HepG2 (cell line): ENCODE measurements around the gene PMS1. TPM values are rescaled to one million over a fixed set of nuclear protein-coding genes. Genes with fewer than 3 reads are reported as not detected.

Experiments
- ATAC-seq: fragments of 200-7000 bp; cut with Tn5 transposase; 3 replicates; pipeline ENCODE4 v1.9.1; 2020; ENCODE audit warnings: mild to moderate bottlenecking, moderate library complexity
- BruUV-seq: library from RNA; stranded (reverse); fragments of 400-500 nt; replicated peaks from 2 replicates; lab custom pipeline; 2021; lab: Mats Ljungman, UMichigan
- CTCF ChIA-PET: fragments of 300-600 bp; formaldehyde crosslinking; extraction: SDS; loops from one replicate; lab custom pipeline; 2021; ENCODE audit warnings: low total read pairs, inconsistent platforms, low intra/inter-chr PET ratio; lab: Yijun Ruan, JAX
- POLR2A ChIA-PET: fragments of 350-600 bp; sonication (Branson Sonifier 250); formaldehyde crosslinking; loops from one replicate; lab custom pipeline; 2020; ENCODE audit warnings: antibody characterized with exemption, inconsistent platforms; lab: Yijun Ruan, JAX
- DNase-seq: peaks from one replicate; pipeline ENCODE4 v3.0.0-alpha.2; 2015; ENCODE audit warnings: low spot score
- FAIRE-seq: peaks from 3 replicates; lab custom pipeline; 2011; peaks lifted over from hg19 to GRCh38; lab: Jason Lieb, UNC
- H2AFZ ChIP-seq: one replicate; pipeline ENCODE4 v1.6.1; 2011; ENCODE audit warnings: low read length, inconsistent platforms
- H3K27ac ChIP-seq: fragments of 300-600 bp; 3 replicates; pipeline ENCODE4 v1.8.0; 2011; ENCODE audit warnings: mixed run types, mild to moderate bottlenecking, mixed read lengths, low read length, inconsistent platforms; ENCODE audit not compliant: insufficient read depth; ENCODE audit errors: extremely low read length
- H3K27me3 ChIP-seq, 2 experiments: fragments of 200-600 bp in 1 of 2; 2 replicates in 1 of 2; 3 replicates in 1 of 2; pipeline versions ENCODE4 v1.6.0 to v1.8.0; 2011; ENCODE audit warnings: low read length in 2 of 2, mild to moderate bottlenecking in 2 of 2, moderate library complexity in 2 of 2, inconsistent platforms in 1 of 2; ENCODE audit not compliant: insufficient read depth in 2 of 2, control insufficient read depth in 1 of 2
- H3K36me3 ChIP-seq, 2 experiments: fragments of 200-600 bp in 1 of 2; replicated peaks in 1 of 2; 2 replicates in 1 of 2; 3 replicates in 1 of 2; pipeline versions ENCODE4 v1.5.1 to v1.8.0; 2011; ENCODE audit warnings: low read length in 2 of 2, inconsistent platforms in 1 of 2; ENCODE audit not compliant: insufficient read depth in 2 of 2, control insufficient read depth in 1 of 2
- H3K4me1 ChIP-seq: 2 replicates; pipeline ENCODE4 v1.5.1; 2012; ENCODE audit warnings: low read length, inconsistent platforms; ENCODE audit not compliant: insufficient read depth
- H3K4me2 ChIP-seq: 2 replicates; pipeline ENCODE4 v1.6.0; 2011; ENCODE audit warnings: low read depth, low read length, inconsistent platforms
- H3K4me3 ChIP-seq, 3 experiments: fragments of 200-600 bp in 1 of 3; sonication (generic), shearing (Covaris generic) in 1 of 3; replicated peaks in 1 of 3; 2 replicates each; pipeline ENCODE4 v1.5.1; 2011 to 2016; ENCODE audit warnings: low read length in 3 of 3, inconsistent platforms in 2 of 3, low read depth in 2 of 3, mild to moderate bottlenecking in 2 of 3, control low read depth in 1 of 3, mixed read lengths in 1 of 3; ENCODE audit not compliant: insufficient read depth in 1 of 3
- H3K79me2 ChIP-seq: one replicate; pipeline ENCODE4 v1.6.1; 2011; ENCODE audit warnings: low read length, inconsistent platforms; ENCODE audit not compliant: insufficient read depth
- H3K9ac ChIP-seq: 2 replicates; pipeline ENCODE4 v1.6.0; 2011; ENCODE audit warnings: mild to moderate bottlenecking, low read depth, low read length, inconsistent platforms; ENCODE audit not compliant: insufficient read depth
- H3K9me3 ChIP-seq: 2 replicates; pipeline ENCODE4 v1.5.1; 2012; ENCODE audit warnings: mild to moderate bottlenecking, low read length
- H4K20me1 ChIP-seq: 2 replicates; pipeline ENCODE4 v1.6.0; 2011; ENCODE audit warnings: inconsistent platforms, mild to moderate bottlenecking, low read length, moderate library complexity; ENCODE audit not compliant: insufficient read depth
- AGO2 ChIP-seq: fragments of 200-400 bp; formaldehyde crosslinking; optimal IDR thresholded peaks from 2 replicates; pipeline ENCODE3; 2017; ENCODE audit warnings: mild to moderate bottlenecking, low read depth, low read length, moderate library complexity
- CHD4 ChIP-seq: fragments of 200-600 bp; sonication (generic); IDR thresholded peaks from 2 replicates; pipeline ENCODE4 v1.7.0; 2017; ENCODE audit warnings: mild to moderate bottlenecking, low read length, borderline replicate concordance
- HMGXB4 ChIP-seq, 2 experiments: sonication (generic) in 1 of 2; formaldehyde crosslinking in 1 of 2; IDR thresholded peaks; 2 replicates each; pipeline versions ENCODE4 v1.4.0 to v1.6.1; 2018 to 2020; ENCODE audit warnings: missing genetic modification reagents in 2 of 2, borderline replicate concordance in 1 of 2, low read depth in 1 of 2, mild to moderate bottlenecking in 1 of 2, missing biosample characterization in 1 of 2
- IKZF4 ChIP-seq: sonication (generic); formaldehyde crosslinking; IDR thresholded peaks from 2 replicates; pipeline ENCODE4 v1.5.1; 2020; ENCODE audit warnings: borderline replicate concordance, mild to moderate bottlenecking, low read depth, missing genetic modification reagents; ENCODE audit errors: not compliant biosample characterization
- PHF21A ChIP-seq: sonication (generic); formaldehyde crosslinking; IDR thresholded peaks from 2 replicates; pipeline ENCODE4 v1.5.0; 2020; ENCODE audit warnings: mild to moderate bottlenecking, missing genetic modification reagents
- PREB ChIP-seq: sonication (generic); formaldehyde crosslinking; IDR thresholded peaks from 2 replicates; pipeline ENCODE4 v1.4.0; 2020; ENCODE audit warnings: missing genetic modification reagents
- RFXAP ChIP-seq: sonication (generic); formaldehyde crosslinking; IDR thresholded peaks from 2 replicates; pipeline ENCODE4 v1.4.0; 2020; ENCODE audit warnings: missing genetic modification reagents, borderline replicate concordance
- STAT6 ChIP-seq: sonication (generic); formaldehyde crosslinking; IDR thresholded peaks from 2 replicates; pipeline ENCODE4 v1.4.0; 2020; ENCODE audit warnings: missing genetic modification reagents, mild to moderate bottlenecking, borderline replicate concordance
- TARDBP ChIP-seq: sonication (generic); formaldehyde crosslinking; IDR thresholded peaks from 2 replicates; pipeline ENCODE4 v1.8.0; 2022; ENCODE audit warnings: mild to moderate bottlenecking, missing genetic modification reagents
- TFDP1 ChIP-seq: IDR thresholded peaks from 2 replicates; pipeline ENCODE4 v1.6.1; 2016; ENCODE audit warnings: missing compliant biosample characterization, missing genetic modification reagents, borderline replicate concordance
- ZHX1 ChIP-seq: sonication (generic); formaldehyde crosslinking; IDR thresholded peaks from 2 replicates; pipeline ENCODE4 v1.8.1; 2022; ENCODE audit warnings: low read depth, mild to moderate bottlenecking, missing genetic modification reagents
- ZNF274 ChIP-seq: sonication (generic); formaldehyde crosslinking; IDR thresholded peaks from 2 replicates; pipeline ENCODE4 v1.5.1; 2020; ENCODE audit warnings: mild to moderate bottlenecking, missing genetic modification reagents
- ZNF3 ChIP-seq: IDR thresholded peaks from 2 replicates; pipeline ENCODE4 v1.7.0; 2017; ENCODE audit warnings: inconsistent platforms
- ZNF678 ChIP-seq: sonication (generic); formaldehyde crosslinking; IDR thresholded peaks from 2 replicates; pipeline ENCODE4 v1.4.0; 2020; ENCODE audit warnings: mild to moderate bottlenecking, missing genetic modification reagents
- ZNF850 ChIP-seq: sonication (generic); formaldehyde crosslinking; conservative IDR thresholded peaks from 2 replicates; pipeline ENCODE4 v1.9.0; 2021; ENCODE audit warnings: mild to moderate bottlenecking, missing genetic modification reagents
- WGBS: methylation state at CpG from one replicate; pipeline ENCODE4 v1.1.6; 2017; ENCODE audit warnings: low lambda C conversion rate; 5-methylcytosine and 5-hydroxymethylcytosine counted together
- in situ Hi-C: cut with HindIII; loops from 2 replicates; pipeline ENCODE4 v1.10.0; 2017; ENCODE audit warnings: low pct_unique_long_range_greater_than_20kb; ENCODE audit not compliant: extremely low pct_ligation_motif_present
- intact Hi-C: fragments of 100-400 bp; cut with micrococcal nuclease; formaldehyde crosslinking; loops from one replicate; pipeline ENCODE4 v1.10.0; 2022; ENCODE audit not compliant: unreplicated experiment
- polyA plus RNA-seq, 8 experiments: library from polyadenylated mRNA; depleted of rRNA in 3 of 8; stranded (reverse) in 7 of 8; unstranded in 1 of 8; fragments of >200 nt; fragmentation: Illumina TruSeq in 4 of 8; extraction: Trizol in 4 of 8; gene quantifications; 2 replicates each; pipeline versions ENCODE4 v1.2.1 to v1.2.3, GENCODE V29; 2011 to 2016; ENCODE audit warnings: low read depth in 4 of 8, missing spikeins in 1 of 8, mixed read lengths in 1 of 8; ENCODE audit not compliant: insufficient read depth in 1 of 8
- total RNA-seq, 5 experiments: library from RNA; depleted of rRNA; stranded (reverse); fragments of >200 nt; fragmentation: Illumina TruSeq; extraction: Trizol; gene quantifications; 2 replicates each; pipeline ENCODE4 v1.2.3, GENCODE V29; 2016; ENCODE audit warnings: low read depth in 1 of 5

PMS1 gene
- total and polyA plus RNA-seq, 2 of the 13 experiments (the other 11 are each of a cell fraction or from before 2014, with no cell fraction given), result 14.6 to 39.9 TPM

GRCh38 chr2:189836644-189837043 lies 52.4 kb downstream of the PMS1 start:
- H2AFZ ChIP-seq, result no peak overlapping the region
- in situ Hi-C loops, result no loop called here
- H3K36me3 ChIP-seq, result peaks cover 2 to 13% of the 10 kb centered on the region in 2 experiments; a peak in 3 of 5 replicates
- BruUV-seq, result no TSS peak
- H3K9me3 ChIP-seq, result no peaks in the 10 kb centered on the region
- DNase-seq (no peak), FAIRE-seq (no peak), ATAC-seq (no peak)
- ChIA-PET POLR2A (no interaction called here), CTCF (no interaction called here)
- 93% methylated on average over 4 of the region's 4 CpGs for WGBS
- intact Hi-C loops, result no loop called here
- no peak overlapping the region for H3K9ac ChIP-seq
- H3K4me2 ChIP-seq, result no peak overlapping the region
- H3K4me1 ChIP-seq, result no peaks in the 10 kb centered on the region
- H3K27ac ChIP-seq, result no peak overlapping the region
- H3K27me3 ChIP-seq, result no peaks in the 10 kb centered on the region
- H3K79me2 ChIP-seq, result no peaks in the 10 kb centered on the region
- H4K20me1 ChIP-seq, result no peaks in the 10 kb centered on the region
- no peak overlapping the region for H3K4me3 ChIP-seq
- TF ChIP-seq ZNF850, result no peak
- TF ChIP-seq IKZF4 (CRISPR knock-in tag), result no peak
- TF ChIP-seq TARDBP (CRISPR knock-in tag), result no peak
- TF ChIP-seq TFDP1 (CRISPR knock-in tag), result no peak
- TF ChIP-seq RFXAP (CRISPR knock-in tag), result no peak
- TF ChIP-seq PREB (CRISPR knock-in tag), result no peak
- no peak for TF ChIP-seq ZNF678 (CRISPR knock-in tag)
- no peak for TF ChIP-seq PHF21A (CRISPR knock-in tag)
- no peak for TF ChIP-seq ZNF274 (CRISPR knock-in tag)
- TF ChIP-seq CHD4, result no peak
- no peak for TF ChIP-seq ZNF3 (CRISPR knock-in tag)
- TF ChIP-seq ZHX1 (CRISPR knock-in tag), result no peak
- TF ChIP-seq STAT6 (CRISPR knock-in tag), result no peak
- no peak for TF ChIP-seq HMGXB4 (CRISPR knock-in tag; IDR thresholded peaks at IDR 0.05; ENCODE audit: borderline replicate concordance in 1 of 2, low read depth in 1 of 2)
- TF ChIP-seq AGO2, result no peak
